Right lobe of liver (tissue), 6 donors: ENCODE data around the gene RAB1B. TPM values are rescaled to one million over a fixed set of nuclear protein-coding genes. Genes with fewer than 3 reads are reported as not detected.

ENCODE experiments used
- ATAC-seq, 4 donors: fragments of 200-7000 bp; cut with Tn5 transposase; one replicate each; pipeline ENCODE4 v1.9.1; 2020; ENCODE audit warnings: mild to moderate bottlenecking in 4 of 4, moderate library complexity in 4 of 4
- DNase-seq, 3 donors: peaks; one replicate each; pipeline ENCODE4 v3.0.0-alpha.2; 2020
- H3K27ac ChIP-seq, 3 donors: fragments of 200-600 bp; one replicate each; pipeline ENCODE4 v1.8.0; 2022
- H3K27me3 ChIP-seq, 2 donors: fragments of 200-600 bp; one replicate each; pipeline ENCODE4 v1.8.0; 2022
- H3K36me3 ChIP-seq, 4 donors: fragments of 200-600 bp; sonication (generic) in 1 of 4; one replicate each; pipeline versions ENCODE4 v1.5.1 to v1.8.0; 2017 to 2022; ENCODE audit warnings: control low read depth in 1 of 4
- H3K4me1 ChIP-seq, 4 donors: fragments of 200-600 bp; sonication (generic) in 1 of 4; one replicate each; pipeline versions ENCODE4 v1.5.1 to v1.8.0; 2017 to 2022; ENCODE audit warnings: control low read depth in 1 of 4
- H3K4me3 ChIP-seq, 3 donors: fragments of 200-600 bp; one replicate each; pipeline ENCODE4 v1.8.0; 2022
- H3K9me3 ChIP-seq, 4 donors: fragments of 200-600 bp; sonication (generic) in 1 of 4; one replicate each; pipeline versions ENCODE4 v1.5.1 to v1.8.0; 2017 to 2022; ENCODE audit warnings: control low read depth in 1 of 4
- POLR2A ChIP-seq: fragments of 450-650 bp; IDR thresholded peaks from one replicate; pipeline ENCODE4 v1.6.1; 2017; ENCODE audit warnings: antibody characterized with exemption, mild to moderate bottlenecking
- WGBS: methylation state at CpG from one replicate; pipeline ENCODE4 v1.1.6; 2018; ENCODE audit warnings: low coverage, low lambda C conversion rate; ENCODE audit not compliant: insufficient coverage; ENCODE audit errors: missing lambda C conversion rate; 5-methylcytosine and 5-hydroxymethylcytosine counted together
- intact Hi-C, 2 donors: fragments of 100-400 bp; cut with DNase I; formaldehyde crosslinking; loops; one replicate each; pipeline versions ENCODE4 v1.11.2 to v1.14.1; 2022
- total RNA-seq, 6 experiments: library from RNA; depleted of rRNA in 2 of 6; stranded (reverse); fragments of >200 nt in 2 of 6; fragmentation: NEBNext Ultra II Directional in 3 of 6; extraction: Animal tissue kit (Norgen Biotek cat#: 25700) in 3 of 6; gene quantifications; one replicate each; pipeline versions ENCODE4 v1.1.0 to v1.2.4, GENCODE V29; 2016 to 2023
- TF ChIP-seq, protein P1 (sequence below), 4 donors: fragments of 200-600 bp in 3 of 4; fragments of 450-650 bp in 1 of 4; IDR thresholded peaks; one replicate each; pipeline versions ENCODE4 v1.5.1 to v1.8.0; 2016 to 2022; ENCODE audit warnings: antibody characterized with exemption in 4 of 4, mild to moderate bottlenecking in 2 of 4
- donor health status: DM: no; HTN: yes; CAD: no.
- donor health status: DM: no; HTN: no; CAD: no.
- donor health status: DM: no; HTN: no; CAD: no.
- donor health status: DM: no; HTN: yes; CAD: no.
- donor health status: DM: no; HTN: yes; CAD: no.

Gene RAB1B
- total RNA-seq, 6 experiments from 2014 or later = 52.3 to 69.0 (median 59.6) TPM

DNA sequence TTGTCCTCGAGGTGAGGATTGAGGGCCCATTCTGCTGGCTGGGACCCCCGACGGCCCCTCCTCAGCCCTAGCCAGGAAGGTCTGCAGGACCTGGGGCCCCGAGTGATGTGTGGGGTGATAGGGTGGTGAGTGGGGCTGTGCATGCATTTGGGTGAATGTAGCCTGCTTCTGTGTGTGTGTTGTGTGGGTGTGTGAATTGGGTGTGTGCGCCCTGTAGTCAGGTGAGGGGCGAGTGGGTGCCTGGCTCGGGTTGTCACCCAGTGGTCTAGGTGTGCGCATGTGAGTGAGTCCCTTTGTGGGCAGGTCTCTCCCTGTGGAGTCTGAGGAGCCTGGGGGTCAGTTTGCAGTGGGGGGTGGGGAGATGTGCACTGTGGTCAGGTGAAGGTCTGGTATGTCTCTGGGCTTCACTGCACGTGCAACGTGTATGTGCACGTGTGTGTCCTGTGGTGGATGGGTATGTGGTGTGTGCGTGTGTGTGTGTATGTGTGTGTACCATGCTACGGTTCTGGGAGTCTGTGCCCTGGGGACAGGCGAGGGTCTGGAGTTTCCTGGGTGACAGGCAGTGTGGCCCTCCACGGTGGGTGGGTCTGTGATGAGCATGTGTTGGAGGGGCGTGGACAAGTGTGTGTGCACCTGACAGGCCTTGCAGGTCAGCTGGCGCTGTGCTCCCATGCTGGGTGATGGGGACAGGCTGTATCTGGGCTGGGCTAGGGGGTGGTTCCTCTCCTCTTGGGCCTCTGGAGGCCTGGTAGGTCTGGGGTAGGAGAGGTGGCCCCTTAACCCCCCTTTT, 24.3 kb downstream of the RAB1B start:
- Histone ChIP-seq H3K4me3 (no peak overlapping the region), H3K27me3 (no peaks in the 10 kb centered on the region), H3K27ac (no peak overlapping the region), H3K36me3 (no peaks in the 10 kb centered on the region), H3K4me1 (peaks cover 0 to 12% (median 6%) of the 10 kb centered on the region in 4 donors), H3K9me3 (no peaks in the 10 kb centered on the region)
- intact Hi-C loops = loop anchor here in 1 of 2 donors (10.0 kb wide), 1 partner anchor 92 kb away; no protein-coding TSS in a partner anchor
- 33% methylated on average over 16 of the region's 17 CpGs for WGBS
- ATAC-seq = no peak
- DNase-seq = no peak
- no peak for TF ChIP-seq POLR2A
- TF ChIP-seq, protein P1, sequence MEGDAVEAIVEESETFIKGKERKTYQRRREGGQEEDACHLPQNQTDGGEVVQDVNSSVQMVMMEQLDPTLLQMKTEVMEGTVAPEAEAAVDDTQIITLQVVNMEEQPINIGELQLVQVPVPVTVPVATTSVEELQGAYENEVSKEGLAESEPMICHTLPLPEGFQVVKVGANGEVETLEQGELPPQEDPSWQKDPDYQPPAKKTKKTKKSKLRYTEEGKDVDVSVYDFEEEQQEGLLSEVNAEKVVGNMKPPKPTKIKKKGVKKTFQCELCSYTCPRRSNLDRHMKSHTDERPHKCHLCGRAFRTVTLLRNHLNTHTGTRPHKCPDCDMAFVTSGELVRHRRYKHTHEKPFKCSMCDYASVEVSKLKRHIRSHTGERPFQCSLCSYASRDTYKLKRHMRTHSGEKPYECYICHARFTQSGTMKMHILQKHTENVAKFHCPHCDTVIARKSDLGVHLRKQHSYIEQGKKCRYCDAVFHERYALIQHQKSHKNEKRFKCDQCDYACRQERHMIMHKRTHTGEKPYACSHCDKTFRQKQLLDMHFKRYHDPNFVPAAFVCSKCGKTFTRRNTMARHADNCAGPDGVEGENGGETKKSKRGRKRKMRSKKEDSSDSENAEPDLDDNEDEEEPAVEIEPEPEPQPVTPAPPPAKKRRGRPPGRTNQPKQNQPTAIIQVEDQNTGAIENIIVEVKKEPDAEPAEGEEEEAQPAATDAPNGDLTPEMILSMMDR (IDR thresholded peaks at IDR 0.05) = no peak

DNA sequence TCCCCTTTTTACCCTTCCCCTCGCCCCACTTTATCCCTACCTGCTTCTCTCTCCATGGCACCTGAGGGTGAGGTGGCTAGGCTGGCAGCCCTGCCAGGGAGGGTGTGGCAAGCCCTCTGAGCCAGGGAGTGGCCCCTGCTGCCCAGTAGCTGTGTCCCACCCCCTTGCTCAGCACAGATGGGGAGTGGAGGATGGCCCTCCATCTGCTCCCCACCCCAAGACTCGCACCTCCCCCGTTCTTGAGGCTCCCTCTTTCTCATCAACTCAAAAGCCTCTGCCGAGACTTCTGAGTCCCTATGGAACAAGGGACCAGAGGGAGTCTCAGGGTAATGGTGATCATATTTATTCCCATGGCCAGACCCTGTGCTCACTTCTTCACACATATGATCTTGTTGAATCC, 24.9 kb downstream of the RAB1B start:
- H3K4me1 ChIP-seq = peaks cover 0 to 8% (median 3%) of the 10 kb centered on the region in 4 donors
- no CpG with 5 or more reads among the region's 4 CpGs for WGBS
- no peak for DNase-seq
- no peak overlapping the region for H3K4me3 ChIP-seq
- TF ChIP-seq, protein P1 (IDR thresholded peaks at IDR 0.05) = no peak
- TF ChIP-seq POLR2A = no peak
- no peak overlapping the region for H3K27ac ChIP-seq
- ATAC-seq = no peak
- H3K27me3 ChIP-seq = no peaks in the 10 kb centered on the region
- no peaks in the 10 kb centered on the region for H3K9me3 ChIP-seq
- no peaks in the 10 kb centered on the region for H3K36me3 ChIP-seq
- intact Hi-C loops = loop anchor here in 1 of 2 donors (10.0 kb wide), 1 partner anchor 91 kb away; no protein-coding TSS in a partner anchor

DNA sequence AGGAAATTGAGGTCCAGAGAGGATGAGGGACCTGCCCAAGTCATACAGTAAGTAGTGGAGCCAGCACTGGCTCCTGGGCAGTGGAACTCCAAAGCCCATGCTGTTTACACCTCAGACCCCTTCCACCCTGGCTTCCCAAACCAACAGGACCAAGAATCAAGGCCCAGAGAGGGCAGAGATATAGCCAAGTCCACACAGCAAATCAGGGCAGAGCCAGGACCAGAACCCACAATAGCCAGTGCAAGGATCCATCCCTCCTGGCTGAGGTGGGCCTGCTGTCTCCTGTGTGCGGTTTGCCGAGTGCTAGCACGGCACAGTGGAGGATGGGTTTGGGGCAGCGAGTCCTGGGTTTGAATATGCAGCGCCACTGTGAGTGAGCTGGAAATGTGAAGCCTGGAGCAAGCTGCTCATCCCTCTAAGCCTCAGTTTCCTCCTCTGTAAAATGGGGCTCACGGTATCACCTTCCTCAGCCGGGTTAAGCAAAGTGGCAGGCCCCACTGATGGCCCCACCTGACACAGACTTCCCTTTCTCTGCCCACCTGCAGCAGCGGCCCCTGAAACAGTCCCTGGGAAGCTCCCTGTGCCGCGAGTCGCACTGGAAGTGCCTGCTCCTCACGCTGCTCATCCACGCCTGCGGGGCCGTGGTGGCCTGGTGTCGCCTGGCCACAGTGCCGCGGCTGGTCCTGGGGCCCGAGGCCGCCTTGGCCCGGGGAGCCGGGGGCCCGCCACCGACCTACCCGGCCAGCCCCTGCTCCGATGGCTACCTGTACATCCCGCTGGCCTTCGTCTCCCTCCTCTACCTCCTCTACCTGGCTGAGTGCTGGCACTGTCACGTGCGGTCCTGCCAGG, 25.6 kb downstream of the RAB1B start:
- 76% methylated on average over 3 of the region's 30 CpGs for WGBS
- DNase-seq = no peak

GRCh38 chr11:66294626-66295620, 26.5 kb downstream of the RAB1B start:
- no peak for DNase-seq
- no peaks in the 10 kb centered on the region for H3K9me3 ChIP-seq
- intact Hi-C loops = loop anchor here in 1 of 2 donors (10.0 kb wide), 1 partner anchor 90 kb away; no protein-coding TSS in a partner anchor
- H3K27ac ChIP-seq = no peak overlapping the region
- TF ChIP-seq, protein P1 (IDR thresholded peaks at IDR 0.05) = no peak
- TF ChIP-seq POLR2A = no peak
- no peak overlapping the region for H3K4me3 ChIP-seq
- WGBS = 80% methylated on average over 3 of the region's 123 CpGs
- peaks cover 0 to 5% (median 1%) of the 10 kb centered on the region in 4 donors for H3K4me1 ChIP-seq
- no peaks in the 10 kb centered on the region for H3K27me3 ChIP-seq
- H3K36me3 ChIP-seq = no peaks in the 10 kb centered on the region
- no peak for ATAC-seq

More for the DNA sequence above, 25.6 kb downstream of the RAB1B start:
- no peak for TF ChIP-seq POLR2A
- Histone ChIP-seq H3K27me3 (no peaks in the 10 kb centered on the region), H3K36me3 (no peaks in the 10 kb centered on the region), H3K27ac (no peak overlapping the region), H3K4me3 (no peak overlapping the region), H3K9me3 (no peaks in the 10 kb centered on the region), H3K4me1 (peaks cover 0 to 8% (median 3%) of the 10 kb centered on the region in 4 donors)
- no peak for ATAC-seq
- intact Hi-C loops = loop anchor here in 1 of 2 donors (10.0 kb wide), 1 partner anchor 91 kb away; no protein-coding TSS in a partner anchor
